NCI-H1436 (cell line): Measurements from ENCODE around the gene IDE.
"Not testable (repeated sequence)": the region's sequence is repeated elsewhere in the genome, so short reads cannot be mapped to it uniquely, and the experiment has no call there.

Source experiments
- DNase-seq: peaks from one replicate; lab custom pipeline; 2025; lab: John Stamatoyannopoulos, UW

Gene IDE

DNA sequence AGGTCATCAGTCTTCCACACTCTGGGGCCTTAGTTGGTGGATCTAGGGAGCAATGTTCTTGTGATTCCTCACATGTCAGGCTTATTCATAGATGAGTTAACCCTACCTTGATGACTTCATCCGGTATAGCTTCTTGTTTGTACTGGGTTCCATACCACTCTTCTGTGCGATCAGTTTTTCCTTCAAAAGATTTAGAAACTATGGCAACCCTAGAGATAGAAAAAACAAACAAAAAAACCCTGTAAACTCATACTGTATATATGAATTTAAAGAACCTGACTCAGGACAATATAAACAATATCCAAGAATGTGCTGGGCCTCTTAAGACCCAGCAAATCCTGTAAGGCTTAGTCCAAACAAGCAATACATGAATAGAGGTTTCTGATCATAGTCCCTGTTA is 83.5 kb downstream of the IDE start:
- no peak for DNase-seq

DNA sequence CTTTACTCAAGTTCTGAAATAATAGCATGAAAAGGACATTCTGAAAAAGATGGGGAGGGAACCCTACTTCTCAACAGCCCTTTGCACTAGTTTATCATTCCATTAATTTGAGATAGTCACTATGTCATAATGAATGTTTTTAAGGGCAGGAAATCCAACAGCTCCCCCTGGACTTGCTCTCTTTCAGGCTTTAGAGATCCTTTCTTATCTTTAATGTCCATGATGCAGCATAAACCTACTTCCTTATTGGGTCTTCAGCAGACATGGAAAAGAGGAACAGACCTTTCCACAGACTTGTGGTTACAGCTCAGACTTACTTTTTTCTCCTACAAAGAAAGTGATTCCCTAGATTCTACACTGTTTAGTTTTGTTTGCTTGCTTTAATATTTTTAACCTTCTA is 87.3 kb downstream of the IDE start:
- DNase-seq: no peak

DNA sequence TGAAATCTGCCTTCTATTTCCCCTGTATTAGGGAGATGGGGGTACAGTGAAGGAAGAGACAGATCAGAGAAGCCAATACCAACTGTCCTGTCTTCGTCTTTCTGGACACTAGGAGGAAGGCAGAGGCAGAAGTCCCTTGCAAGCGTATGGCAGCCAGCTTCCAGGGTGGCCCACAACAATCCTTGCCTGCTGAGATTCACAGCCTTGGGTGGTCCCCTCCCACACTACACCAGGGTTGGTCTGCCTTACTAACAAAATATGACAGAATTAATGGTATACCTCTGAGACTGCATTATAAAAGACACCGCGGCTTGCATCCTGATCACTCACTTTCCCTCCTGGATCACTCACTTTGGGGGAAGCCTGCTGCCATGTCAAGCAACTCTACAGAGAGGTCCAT is 90.4 kb downstream of the IDE start:
- no peak for DNase-seq

DNA sequence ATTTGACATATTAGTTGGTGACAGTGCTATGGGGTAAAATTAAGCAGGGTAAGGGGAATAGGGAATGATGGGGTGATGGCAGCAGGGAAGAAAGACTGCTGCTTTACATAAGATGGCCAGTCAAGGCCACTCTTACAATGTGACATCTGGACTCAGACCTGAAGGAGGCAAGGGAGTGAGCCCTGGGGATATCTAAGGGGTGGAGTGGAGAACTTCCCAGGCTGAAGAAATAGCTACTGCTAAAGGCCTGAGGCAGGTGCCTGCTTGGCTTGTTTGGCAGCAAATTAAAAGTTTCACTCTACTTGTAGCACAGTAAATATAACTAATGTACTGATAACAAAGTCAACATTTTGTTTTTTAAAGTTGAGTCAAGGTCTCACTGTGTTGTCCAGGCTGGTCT is 93.5 kb downstream of the IDE start:
- DNase-seq: no peak

DNA sequence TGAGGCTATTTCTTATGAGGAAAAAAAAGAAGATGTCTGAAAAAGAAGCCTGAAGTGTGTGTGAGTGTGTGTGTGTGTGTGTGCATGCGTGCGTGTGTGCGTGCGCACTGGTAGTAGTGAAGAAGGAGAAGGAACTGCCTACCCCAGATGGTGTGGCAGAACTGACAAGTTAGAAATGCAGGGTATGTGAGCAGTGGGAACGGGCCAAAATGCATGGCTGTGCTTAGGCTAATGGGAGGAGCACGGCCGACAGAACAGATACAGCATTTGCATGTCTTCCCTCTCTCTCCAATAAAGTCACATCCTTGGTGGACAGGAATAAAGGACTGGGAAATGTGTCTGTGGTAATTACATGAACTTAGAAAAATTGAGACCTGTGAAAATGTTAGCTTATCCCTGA is 94.3 kb downstream of the IDE start:
- DNase-seq: no peak

DNA sequence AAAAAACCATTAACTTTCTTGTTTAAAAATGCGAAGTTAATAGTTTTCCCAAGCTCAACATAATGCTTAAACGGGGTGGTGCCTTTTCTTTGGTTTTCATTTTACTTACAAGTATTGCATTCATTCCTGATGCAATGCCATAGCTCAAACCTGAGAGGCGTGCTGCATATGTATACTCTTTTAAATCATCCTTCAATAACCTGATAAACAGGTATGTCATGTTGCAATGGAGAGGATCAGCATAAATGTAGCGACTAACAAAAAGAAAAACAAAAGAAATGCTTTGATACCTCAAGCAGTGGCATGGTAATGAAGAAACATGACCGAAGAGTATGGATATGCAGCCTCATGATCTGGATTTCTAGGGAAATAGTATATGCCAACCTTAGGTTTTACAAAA is 95.4 kb downstream of the IDE start:
- DNase-seq: no peak

DNA sequence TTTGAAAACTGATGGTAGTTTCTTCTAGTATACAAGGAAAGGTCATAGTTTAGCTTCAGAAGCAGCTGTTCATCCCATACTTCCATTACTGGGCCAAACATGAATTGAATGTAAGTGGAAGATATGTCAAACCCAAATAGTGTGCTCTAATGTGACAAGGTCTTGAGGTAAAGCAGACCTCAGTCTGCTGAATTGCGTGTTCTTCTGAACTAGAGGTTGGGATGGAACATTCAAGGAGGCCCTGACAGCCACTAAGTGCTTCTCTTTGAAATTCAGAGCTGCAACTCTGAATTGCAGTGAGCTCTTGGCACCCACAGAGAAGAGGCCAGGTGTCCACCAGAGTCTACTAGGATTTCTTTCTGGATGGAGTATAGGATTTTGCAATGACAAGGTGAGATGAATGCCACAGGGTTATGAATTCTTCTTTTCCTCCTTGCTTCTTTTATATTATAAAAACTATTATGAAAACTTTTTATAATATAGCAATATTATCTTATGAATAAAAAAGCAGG is 98.5 kb downstream of the IDE start:
- DNase-seq: no peak

DNA sequence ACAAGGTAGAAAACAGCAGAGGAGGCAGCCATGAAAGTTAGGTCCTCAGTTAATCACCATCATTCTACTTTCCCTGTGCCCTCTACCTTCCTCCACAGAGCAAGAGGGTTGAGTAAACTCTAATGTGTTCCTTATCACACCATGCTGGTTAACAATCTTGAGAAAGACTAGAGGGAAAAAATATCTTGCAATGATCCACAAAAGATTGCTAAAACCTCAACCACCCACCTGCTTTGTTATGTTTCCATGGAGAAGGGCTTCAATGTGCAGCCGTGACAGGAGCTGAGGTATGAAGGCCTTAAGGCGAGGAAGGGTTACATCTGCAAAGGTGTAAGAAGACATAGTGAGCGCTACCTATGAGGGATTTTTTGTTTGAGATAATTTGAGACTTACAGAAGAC is 103.9 kb downstream of the IDE start:
- DNase-seq: peak; percentile 13

DNA sequence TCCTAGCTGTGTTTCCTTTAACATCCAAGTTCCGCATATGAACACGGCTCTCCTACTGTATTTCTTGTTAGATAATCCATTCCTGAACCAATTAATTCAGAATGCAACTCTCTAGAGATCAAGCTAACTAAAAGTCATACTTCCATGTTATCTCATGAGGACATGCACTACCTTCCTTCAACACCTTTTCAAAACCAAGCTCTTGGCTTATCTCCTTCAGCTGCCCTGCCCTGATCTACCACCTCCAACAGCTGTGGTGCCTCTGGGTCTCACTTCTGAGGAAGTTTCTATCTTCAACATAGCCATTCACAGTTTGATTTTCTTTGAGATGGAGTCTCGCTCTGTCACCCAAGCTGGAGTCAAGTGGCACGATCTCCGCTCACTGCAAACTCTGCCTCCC is 109.5 kb downstream of the IDE start:
- DNase-seq: no peak

DNA sequence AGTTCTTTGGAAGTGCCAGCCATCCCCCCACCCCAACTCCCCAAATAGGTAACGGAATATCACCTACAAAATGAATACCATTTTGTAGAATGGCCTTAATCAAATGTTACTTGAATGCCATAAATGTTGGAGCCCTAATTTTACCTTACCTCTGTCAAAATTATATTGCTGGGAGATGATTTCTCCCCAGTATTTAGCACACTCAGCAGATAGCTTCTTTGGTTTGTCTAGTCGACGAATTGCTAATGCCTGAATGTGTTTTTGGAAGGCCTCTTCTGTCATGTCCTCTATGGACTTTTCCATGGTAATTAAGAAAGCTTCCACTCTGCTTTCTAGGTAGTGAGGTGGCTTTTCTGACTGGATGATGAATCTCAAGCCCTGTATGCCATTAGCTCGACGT is 110.3 kb downstream of the IDE start:
- DNase-seq: no peak

DNA sequence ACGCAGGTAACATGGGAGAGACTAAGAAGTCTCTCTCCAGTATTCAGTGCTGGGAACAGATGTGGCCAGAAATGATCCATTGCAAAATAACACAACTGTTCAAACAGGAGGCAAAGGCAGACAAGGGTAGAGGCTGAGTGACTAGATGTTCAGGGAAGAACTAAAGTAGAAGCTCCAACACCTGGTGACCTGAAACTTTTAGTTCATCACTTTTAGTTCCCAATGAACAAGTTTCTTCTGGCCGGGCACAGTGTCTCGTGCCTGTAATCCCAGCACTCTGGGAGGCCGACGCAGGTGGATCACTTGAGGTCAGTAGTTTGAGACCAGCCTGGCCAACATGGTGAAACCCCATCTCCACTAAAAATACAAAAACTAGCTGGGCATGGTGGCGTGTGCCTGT is 118.9 kb downstream of the IDE start:
- DNase-seq: not testable (repeated sequence)

DNA sequence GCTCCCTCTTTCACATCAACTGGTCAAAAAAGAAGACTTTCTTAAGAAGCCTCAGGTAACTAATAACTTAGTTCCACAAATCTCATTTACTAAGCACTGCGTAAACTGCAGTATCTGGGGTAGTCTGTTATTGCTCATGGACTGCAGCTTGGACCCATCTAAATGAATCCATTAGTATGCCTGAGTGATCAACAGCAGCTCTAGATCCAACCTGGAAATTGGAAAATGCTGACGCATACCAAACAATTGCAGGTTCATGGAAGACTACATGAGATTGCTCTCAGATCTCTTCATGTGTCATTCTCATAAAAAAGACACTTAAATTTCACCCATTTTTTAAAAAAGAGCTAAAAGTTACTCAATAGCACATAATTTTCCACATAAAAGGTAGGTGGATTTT is 121.6 kb downstream of the IDE start:
- no peak for DNase-seq

DNA sequence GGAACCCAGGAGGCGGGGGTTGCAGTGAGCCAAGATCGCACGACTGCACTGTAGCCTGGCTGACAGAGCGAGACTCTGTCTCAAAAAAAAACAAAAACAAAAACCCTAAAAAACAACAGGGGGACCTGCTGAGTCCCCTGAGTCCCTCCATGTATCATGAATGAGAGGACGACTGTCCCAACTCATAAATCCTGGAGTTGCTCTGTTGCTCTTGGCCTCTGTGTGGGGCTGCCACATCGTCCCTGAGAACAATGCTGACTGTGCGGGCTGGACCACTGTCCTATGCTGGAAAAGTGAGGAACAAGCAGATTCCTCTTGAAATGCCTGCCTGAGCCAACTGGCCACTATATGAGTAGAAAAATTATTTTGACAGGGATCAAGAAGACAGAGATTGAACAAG is 122.5 kb downstream of the IDE start:
- no peak for DNase-seq

DNA sequence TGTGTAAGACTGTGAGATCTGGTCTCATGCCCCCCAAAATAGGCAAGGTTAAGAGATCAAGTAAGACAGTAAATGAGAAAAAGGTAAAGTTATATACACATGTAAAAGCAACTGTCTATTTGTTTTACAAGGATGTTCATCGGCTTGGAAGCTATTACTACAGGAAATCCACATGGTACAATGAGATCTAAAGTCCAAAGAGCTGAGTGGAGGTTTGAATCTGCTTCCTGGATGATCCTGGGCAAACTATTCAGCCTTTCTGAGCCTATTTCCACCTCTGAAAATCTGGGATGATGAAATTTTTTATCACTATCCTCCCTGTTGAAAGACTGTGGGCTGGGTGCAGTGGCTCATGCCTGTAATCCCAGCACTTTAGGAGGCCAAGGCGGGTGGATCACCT is 123.0 kb downstream of the IDE start:
- no peak for DNase-seq

DNA sequence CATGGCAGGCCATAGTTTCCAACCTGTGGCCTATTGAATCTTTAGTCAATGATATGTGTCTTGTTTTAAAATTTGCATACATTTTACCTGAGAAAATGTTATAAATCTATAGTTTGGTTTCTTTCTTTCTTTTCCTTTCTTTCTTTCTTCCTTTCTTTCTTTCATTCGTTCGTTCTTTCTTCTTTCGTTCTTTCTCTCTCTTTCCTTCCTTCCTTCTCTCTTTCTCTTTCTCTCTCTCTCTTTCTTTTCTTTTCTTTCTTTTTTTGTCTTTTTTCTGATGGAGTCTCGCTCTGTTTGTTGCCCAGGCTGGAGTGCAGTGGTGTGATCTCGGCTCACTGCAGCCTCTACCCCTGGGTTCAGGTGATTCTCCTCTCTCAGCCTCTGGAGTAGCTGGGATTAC is 133.3 kb downstream of the IDE start:
- no peak for DNase-seq

DNA sequence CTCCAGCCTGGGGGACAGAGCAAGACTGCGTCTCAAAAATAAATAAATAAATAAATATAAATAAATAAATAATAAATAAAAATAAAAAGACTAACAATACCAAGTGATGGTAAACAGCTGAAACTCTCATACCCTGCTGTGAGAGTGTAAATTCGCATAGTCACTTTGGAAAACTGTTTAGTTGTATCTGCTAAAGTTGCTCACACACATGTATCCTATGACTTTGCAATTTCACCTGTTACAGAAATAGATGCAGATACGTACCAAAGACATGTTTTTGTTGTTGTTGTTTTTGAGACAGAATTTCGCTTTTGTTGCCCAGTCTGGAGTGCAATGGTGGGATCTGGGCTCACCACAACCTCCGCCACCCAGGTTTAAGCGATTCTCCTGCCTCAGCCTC is 135.7 kb downstream of the IDE start:
- DNase-seq: no peak

DNA sequence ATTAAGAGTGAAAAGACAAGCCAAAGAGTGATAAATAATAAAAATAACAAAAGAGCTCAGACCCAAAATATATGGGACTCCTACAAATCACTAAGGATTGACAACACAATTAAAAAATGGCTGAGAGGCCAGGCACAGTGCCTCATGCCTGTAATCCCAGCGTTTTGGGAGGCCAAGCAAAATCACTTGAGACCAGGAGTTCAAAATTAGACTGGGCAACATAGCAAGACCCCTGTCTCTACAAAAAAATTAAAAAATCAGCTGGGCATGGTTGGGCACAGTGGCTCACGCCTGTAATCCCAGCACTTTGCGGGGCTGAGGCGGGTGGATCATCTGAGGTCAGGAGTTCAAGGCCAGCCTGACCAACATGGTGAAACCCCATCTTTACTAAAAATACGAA is 137.3 kb downstream of the IDE start:
- DNase-seq: no peak

DNA sequence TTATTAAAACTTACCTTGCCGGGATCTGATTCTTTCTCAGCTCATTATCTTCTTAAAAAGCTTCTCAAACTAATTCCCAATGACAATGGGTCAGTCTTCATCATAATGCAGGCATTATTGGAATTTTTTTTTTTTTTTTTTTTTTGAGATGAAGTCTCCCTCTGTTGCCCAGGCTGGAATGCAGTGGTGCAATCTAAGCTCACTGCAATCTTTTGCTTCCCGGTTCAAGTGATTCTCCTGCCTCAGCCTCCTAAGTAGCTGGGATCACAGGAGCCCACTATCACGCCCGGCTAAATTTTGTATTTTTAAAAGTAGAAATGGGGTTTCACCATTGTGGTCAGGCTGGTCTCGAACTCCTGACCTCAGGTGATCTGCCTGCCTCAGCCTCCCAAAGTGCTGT is 137.8 kb downstream of the IDE start:
- not testable (repeated sequence) for DNase-seq

DNA sequence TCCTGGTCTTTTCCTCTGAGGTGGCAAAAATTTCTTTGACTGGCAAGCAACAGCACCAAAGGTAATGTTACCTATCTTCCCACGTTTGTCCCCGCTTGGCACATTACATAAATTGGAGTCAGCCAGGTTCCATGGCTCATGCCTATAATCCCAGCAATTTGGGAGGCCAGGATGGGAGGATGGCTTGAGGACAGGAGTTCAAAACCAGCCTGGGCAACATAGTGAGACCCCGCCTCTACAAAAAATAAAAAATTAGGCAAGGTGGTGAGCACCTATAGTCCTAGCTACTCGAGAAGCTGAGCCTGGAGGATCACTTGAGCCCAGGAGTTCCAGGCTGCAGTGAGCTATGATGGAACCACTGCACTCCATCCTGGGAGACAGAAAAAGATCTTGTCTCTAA is 139.5 kb downstream of the IDE start:
- DNase-seq: no peak

DNA sequence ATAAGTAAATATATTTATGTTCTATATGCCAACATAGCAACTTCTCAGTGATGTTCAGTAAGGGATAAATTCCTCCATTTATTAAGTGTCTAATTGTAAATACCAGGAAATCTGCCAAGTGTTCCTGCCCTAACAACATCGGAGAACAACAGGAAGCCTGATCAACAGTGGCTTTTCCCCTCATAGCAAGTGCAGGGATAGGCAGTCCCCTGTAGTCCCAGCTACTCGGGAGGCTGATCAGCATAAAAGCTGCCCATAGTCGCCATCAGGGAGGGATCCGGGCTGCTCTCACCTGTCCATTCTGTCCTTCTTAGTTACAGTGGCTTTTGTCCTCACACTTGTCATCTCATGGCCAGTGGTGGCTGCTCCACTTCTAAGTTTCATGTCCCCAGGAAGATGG is 141.3 kb downstream of the IDE start:
- DNase-seq: no peak

DNA sequence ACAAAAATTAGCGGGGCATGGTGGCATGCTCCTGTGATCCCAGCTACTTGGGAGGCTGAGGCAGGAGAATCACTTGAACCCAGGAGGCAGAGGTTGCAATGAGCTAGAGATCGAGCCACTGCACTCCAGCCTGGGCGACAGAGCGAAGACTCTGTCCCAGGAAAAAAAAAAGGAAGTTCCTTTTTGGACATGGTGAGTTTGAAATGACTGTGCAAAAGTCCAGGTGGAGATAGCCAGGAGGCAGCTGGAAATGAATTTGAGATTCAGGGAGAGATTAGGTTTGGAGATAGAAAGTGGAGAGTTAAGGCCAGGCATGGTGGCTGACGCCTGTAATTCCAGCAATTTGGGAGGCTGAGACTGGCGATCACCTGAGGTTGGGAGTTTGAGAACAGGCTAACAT is 143.8 kb downstream of the IDE start:
- no peak for DNase-seq

DNA sequence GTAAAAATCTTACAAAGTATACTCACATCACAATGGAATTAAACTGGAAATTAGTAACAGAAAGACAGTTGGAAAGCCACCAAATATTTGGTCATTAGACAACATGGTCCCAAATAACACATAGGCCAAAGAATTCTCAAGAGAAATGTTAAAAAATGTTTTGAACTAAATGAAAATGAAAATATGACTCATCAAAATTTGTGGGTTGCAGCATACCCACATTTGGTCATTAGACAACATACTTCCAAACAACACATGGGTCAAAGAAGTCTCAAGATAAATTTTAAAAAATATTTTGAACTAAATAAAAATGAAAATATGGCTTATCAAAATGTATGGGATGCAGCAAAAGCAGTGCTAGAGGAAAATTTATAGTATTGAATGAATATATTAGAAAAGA is 152.3 kb downstream of the IDE start:
- DNase-seq: no peak

DNA sequence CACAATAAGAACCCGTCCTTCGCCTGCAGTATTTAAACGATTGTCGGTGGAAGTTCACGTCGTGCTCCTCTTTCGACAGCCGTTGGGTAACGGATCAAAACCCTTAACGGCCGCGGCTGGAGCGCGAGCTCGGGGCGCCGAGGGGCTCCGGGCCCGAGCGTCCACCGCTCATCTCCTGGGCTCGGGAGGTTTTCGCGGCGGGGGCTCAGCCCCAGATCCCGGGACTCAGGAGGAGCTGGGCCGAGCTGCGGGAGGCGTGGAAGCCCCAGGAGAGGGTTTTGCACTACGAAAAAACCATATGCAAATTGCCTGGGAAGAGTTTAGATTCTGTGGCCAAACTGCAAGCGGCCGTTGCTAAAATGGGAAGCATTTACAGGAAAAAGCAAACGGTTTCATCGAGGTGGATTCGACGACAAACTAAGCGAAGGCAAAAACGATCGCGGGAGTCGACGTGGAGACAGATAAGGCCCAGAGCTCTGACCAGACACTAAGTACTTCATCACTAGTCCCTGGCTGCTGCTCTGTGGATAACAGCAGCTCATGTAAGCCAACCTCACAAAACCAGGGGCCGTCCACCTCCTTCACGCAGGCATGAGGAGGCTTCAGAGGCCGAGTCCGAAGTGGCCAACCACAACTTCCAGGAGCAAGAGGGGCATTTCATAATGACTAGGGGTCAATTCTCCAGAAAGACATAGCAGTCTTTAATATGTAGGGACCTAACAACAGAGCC is 153.2 kb downstream of the IDE start:
- DNase-seq: no peak

DNA sequence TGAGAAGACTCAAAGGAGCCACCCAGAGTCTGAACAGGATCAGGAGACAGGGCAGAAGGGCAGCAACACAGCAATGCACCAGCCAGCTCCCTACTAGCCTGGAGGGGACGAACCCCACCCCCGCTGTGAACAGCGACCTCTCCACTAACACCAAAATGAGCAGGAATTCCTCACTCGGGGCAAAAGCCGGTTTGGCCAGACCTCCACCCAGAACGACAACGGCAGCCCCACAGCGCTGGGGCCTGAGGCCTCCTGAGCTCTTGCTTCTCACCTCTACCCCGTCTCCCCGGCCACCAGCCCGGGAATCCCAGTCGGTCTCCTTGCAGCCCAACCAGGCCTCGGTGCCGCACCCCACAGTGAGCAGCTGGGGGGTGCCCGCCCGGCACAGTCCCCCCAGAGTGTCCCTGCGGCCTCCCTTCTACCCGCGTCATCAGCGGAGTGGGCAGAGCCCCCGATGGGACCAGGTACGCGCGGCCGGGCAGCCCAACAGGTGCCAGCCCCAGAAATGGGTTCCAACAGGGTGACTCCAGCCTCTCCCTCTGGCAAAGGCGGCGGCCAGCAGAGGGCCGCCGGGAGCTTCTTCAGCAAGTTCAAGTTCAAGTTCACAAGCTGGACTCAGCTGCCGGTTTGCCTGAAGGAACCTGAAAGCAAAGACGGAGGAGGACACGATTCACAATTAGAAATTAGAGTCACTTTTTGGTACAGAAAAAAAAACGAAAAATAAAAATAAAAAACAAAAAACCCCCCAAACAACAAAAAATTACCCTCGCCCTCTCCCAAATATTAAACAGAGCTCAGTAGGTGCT is 153.9 kb downstream of the IDE start:
- DNase-seq: no peak
